ENCODE data around the gene DNA2.
A peak's percentile ranks its signal among the peaks of the same experiment; 100 is the strongest.
"Not testable (repeated sequence)": the region's sequence is repeated elsewhere in the genome, so short reads cannot be mapped to it uniquely, and the experiment has no call there.

DNA2 gene

GRCh38 chr10:68449698-68450097, 22.1 kb downstream of the DNA2 start:
- DNase-seq (ENCODE audit: low spot score), result not testable (repeated sequence)

- DNase-seq (ENCODE audit: low spot score), result no peak
Observed at GRCh38 chr10:68446179-68446578, 25.6 kb downstream of the DNA2 start.

DNA sequence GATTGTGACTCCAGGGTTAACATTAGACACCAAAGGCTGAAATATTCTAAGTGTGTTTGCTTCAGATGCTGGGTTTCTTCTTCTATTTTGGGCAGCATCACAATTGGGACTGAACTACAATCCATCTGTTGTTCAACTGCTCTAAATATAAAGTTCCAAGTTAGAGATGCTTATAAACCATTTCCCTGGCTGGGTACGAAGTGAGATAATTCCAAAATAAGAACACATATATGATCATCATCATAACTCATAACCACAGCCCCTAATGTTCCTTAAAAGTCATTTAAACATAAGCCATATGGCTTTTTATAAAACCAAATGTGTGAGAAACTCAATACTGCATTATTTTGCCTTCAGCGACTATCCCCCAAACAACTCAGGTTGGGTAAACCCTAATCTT, 28.8 kb downstream of the DNA2 start:
- no peak for DNase-seq (ENCODE audit: low spot score)

DNA sequence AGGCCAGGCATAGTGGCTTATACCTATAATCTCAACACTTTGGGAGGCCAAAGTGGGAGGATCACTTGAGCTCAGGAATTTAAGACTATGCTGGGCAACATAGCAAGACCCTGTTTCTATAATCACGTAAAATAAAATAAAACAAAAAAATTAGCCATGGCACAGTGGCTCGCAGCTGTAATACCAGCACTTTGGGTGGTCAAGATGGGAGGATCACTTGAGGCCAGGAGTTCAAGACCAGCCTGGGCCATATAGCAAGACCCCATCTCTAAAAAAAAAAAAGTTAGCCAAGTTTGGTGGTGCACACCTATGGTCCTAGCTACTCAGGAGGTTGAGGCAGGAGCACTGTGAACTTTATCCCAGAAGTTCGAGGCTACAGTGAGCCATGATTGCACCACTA, 30.9 kb downstream of the DNA2 start:
- DNase-seq (ENCODE audit: low spot score), result no peak

GRCh38 chr10:68435803-68436202, 36.0 kb downstream of the DNA2 start:
- DNase-seq (ENCODE audit: low spot score), result no peak

- no peak for DNase-seq (ENCODE audit: low spot score)
Observed at GRCh38 chr10:68434657-68435056, 37.1 kb downstream of the DNA2 start.

GRCh38 chr10:68428396-68429104, 43.2 kb downstream of the DNA2 start:
- no peak for DNase-seq (ENCODE audit: low spot score)

GRCh38 chr10:68424454-68425014, 47.2 kb downstream of the DNA2 start:
- DNase-seq (ENCODE audit: low spot score), result no peak

DNA sequence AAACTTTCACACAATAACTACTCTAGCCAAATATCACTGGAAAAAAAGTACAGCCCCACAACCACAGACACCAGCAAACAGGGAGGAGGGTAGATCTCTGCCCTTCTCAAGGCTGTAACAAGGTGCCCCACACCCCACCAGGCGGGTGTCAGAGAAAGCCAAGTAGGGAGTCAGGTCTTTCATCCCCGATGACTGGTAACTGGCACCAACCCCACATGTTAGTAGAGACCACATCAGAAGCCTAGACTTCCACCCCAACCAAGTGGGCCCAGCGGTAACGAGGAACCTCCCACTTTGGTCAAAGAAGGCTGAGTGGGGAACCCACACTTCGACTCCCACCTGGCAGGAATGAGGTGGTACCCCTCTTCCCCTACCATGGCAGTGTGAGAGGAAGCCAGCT, 48.3 kb downstream of the DNA2 start:
- DNase-seq (ENCODE audit: low spot score), result peak; percentile 9

GRCh38 chr10:68419376-68419775, 52.4 kb downstream of the DNA2 start:
- DNase-seq (ENCODE audit: low spot score), result no peak

DNA sequence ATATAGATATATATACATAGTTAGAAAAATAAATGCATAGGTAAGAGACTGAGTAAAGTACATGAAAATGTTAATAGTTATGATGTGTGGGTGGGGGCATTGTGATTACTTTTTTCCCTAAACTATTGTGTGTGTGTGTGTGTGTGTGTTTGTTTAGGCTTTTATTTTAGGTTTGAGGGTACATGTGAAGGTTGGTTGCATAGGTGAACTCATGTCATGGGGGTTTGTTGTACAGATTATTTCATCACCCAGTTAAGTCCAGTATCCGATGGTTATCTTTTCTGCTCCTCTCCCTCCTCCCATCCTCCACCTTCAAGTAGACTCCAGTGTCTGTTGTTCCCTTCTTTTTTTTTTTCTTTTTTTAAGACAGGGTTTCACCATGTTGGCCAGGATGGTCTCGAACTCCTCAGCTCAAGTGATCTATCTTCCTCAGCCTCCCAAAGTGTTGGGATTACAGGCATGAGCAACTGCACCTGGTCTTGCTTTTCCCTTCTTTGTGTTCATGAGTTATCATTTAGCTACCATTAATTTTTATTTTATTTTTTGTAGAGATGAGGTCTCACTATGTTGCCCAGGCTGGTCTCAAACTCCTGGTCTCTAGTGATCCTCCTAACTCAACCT, 62.8 kb downstream of the DNA2 start:
- DNase-seq (ENCODE audit: low spot score), result no peak

DNA sequence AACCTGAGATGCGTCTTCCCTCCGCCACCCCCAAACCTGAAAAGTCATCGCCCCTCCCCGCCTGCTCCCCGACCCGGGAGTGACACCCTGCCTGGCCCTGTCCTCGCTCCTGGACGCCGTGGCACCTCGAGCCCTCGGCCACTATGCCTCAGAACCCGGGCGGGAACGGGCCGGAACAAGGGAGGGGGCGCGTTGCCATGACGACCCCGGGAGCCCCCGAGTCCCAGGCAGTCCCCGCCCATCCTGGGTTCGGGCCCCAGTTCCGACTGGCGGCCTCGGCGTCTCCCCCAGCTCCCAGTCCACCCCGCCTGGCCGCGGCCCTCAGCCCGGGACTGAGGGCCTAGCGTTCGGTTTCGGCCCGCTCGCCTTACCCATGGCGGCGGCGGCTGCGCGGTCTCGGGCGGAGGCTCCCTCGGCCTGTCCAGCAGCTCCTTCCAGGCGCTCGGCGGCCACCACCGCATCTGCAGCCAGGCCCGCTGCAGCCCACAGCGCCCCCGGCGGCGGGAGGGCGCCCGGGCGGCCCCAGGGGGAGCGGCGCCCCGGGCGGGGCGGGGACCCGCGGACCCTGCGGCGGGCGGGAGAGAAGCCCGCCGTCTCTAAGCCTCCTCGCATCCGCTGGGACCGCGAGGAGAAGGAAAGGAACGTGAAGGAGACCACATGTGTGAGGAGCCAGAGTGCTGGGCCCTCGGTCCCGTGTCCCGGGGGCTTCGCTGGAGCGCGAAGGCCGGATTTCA, 64.8 kb downstream of the DNA2 start, which contains the start of gene RUFY2:
TSS of gene RUFY2 (minus strand) at position 463 of the 734 bp plus-strand sequence. CDS start at position 375, 88 bp downstream.
- peak; percentile 76 for DNase-seq (ENCODE audit: low spot score)

DNA sequence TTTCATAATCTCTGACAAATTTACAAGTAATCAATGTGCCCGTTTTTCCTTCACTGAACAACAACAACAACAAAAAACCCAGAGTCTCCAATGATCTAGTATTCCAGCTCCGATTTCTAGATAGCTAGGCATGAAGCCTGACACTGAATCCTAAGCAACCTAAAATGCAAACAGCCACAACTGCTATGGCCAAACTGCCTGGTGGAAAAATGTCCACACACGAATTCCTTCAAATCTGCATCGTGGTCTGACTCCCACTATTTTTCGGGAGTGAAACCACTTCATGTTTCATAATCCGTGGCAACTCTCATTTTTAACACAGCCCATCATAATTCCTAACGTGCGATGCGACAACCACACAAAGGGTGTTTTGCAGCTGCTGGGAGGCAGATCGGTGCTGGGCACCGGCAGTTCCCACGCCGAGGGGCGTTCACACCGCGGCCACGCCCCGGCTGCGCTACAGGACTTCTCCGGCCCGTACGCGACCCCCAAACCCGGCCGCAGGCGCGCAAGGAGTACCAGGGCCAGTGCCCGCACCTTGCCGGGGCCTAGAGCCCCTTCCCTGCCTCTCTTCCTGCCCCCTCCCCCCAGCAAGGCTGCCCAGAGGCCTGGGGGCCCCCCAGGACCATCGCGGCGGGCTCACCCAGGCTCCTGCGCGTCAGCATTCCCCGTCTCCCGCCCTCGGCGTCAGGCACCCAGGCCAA, 65.5 kb downstream of the DNA2 start:
- peak; percentile 24 for DNase-seq (ENCODE audit: low spot score)

DNA sequence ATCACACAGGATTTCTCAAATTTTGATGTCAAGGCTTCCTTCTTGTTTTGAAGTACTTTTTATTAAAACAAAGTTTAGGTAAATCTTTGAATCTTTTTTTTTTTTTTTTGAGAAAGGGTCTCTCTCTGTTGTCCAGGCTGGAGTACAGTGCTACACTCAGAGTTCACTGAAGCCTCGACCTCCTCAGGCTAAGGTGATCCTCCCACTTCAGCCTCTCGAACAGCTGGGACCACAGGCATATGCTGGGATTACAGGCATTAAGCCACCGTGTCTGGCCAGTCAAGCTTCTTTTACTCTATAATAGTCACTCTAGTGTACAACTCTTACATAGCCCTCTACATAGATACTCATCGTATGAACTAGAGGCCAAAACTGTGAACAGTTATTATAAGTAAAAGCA, 68.1 kb downstream of the DNA2 start:
- no peak for DNase-seq (ENCODE audit: low spot score)

GRCh38 chr10:68402276-68402675, 69.5 kb downstream of the DNA2 start:
- no peak for DNase-seq (ENCODE audit: low spot score)

- no peak for DNase-seq (ENCODE audit: low spot score)
Observed at GRCh38 chr10:68397005-68397404, 74.8 kb downstream of the DNA2 start.

DNA sequence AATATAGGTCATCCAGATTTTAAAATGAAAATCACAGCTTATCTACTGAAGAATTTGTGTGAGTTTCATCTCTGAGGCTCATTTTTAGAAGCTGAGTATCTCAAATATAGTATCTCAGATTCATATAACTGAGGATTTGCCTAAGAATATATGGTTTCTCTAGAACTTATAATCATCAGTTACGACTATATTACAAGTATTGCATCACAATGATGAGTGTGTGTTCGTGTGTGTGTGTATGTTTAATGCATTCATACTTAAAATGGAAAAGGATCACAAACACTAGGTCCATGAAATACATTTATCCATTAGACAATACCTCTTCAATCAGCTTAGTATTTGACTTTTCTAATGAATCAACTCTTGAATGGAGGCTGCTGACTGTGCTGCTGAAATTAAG, 86.0 kb downstream of the DNA2 start:
- DNase-seq (ENCODE audit: low spot score), result no peak

DNA sequence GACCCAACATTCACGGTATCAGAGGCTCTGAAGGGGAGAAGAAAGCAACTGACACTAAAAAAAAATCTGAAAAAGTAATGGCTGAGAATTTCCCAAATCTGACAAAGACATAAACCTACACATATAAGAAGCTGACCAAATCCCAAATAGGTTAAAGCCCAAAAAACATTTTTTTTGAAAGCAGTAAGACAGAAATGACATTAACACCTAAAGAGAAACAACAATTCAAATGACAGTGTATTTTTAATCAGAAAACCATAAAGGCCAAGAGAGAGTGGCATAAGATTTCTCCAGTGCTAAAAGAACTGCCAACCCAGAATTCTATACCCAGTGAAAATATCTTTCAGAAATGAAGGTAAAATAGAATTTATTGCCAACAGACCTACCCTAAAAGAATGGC, 100.2 kb downstream of the DNA2 start:
- no peak for DNase-seq (ENCODE audit: low spot score)

GRCh38 chr10:68367121-68367520, 104.7 kb downstream of the DNA2 start:
- no peak for DNase-seq (ENCODE audit: low spot score)

- DNase-seq (ENCODE audit: low spot score), result no peak
Observed at GRCh38 chr10:68366600-68366999, 105.2 kb downstream of the DNA2 start.

DNA sequence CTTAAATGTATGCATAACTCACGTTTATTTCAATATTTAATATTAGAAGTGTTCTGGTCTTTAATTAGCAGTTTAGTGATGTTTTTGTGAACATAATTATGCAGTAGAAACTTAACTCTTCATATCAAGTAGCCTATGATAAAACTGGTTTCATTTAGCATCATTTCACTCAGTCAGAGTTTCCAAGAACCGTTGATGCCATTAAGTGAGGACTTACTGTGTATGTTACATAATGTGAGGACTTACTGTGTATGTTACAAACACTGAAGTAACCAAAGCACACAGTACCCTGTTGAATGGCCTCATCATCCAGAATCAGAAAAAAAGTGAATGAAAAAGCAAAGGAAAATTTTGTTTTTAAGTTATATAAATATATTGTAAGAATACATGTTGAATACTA, 106.2 kb downstream of the DNA2 start:
- DNase-seq (ENCODE audit: low spot score), result no peak
